Fibroblast of villous mesenchyme (primary cell): ENCODE data around the gene TBCC. TPM values are rescaled to one million over a fixed set of nuclear protein-coding genes. Genes with fewer than 3 reads are reported as not detected.

Experiments
- DNase-seq: peaks from one replicate; pipeline ENCODE4 v3.0.0-alpha.2; 2010; ENCODE audit warnings: low read depth
- H3K4me3 ChIP-seq: 2 replicates; pipeline ENCODE4 v1.5.1; 2011; ENCODE audit warnings: low read depth, mild to moderate bottlenecking, low read length
- CTCF ChIP-seq: IDR thresholded peaks from 2 replicates; pipeline ENCODE4 v1.5.1; 2012; ENCODE audit warnings: low read depth, mild to moderate bottlenecking, low read length; ENCODE audit not compliant: insufficient read depth
- total RNA-seq: library from RNA; depleted of rRNA; stranded (reverse); fragments of >200 nt; gene quantifications from 2 replicates; pipeline ENCODE4 v1.2.3, GENCODE V29; 2012

TBCC gene
- total RNA-seq, 1 donor = 42.3 TPM

DNA sequence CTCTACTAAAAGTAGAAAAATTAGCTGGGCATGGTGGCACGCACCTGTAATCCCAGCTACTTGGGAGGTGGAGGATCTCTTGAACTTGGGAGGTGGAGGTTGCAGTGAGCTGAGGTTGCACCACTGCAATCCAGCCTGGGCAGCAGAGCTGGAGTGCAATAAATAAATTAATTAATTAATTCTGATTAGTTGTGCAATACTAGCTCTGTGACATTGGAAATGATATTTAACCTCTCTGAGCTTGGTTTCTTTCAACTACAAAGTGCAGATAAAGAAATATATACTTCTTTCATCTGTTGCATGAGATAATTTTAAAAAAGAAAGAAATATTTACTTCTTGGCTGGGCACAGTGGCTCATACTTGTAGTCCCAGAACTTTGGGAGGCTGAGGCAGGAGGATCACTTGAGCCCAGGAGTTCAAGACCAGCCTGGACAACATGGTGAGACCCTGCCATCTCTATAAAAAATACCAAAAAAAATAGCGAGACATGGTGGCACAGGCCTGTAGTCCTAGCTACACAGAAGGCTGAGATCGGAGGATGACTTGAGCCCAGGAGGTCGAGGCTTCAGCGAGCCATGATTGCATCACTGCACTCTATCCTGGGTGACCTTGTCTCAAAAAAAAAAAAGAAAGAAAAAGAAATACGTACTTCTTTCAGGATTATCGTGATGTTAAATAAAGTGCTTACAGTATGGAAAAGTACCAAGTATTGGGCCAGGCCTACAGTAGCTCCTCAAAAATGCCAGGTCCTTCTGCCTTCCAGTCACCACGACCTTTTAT, 15.6 kb upstream of the TBCC start:
- TF ChIP-seq CTCF = no peak
- H3K4me3 ChIP-seq = no peak overlapping the region
- DNase-seq = no peak

GRCh38 chr6:42758756-42759430, 13.0 kb upstream of the TBCC start:
- DNase-seq = no peak
- no peak for TF ChIP-seq CTCF

DNA sequence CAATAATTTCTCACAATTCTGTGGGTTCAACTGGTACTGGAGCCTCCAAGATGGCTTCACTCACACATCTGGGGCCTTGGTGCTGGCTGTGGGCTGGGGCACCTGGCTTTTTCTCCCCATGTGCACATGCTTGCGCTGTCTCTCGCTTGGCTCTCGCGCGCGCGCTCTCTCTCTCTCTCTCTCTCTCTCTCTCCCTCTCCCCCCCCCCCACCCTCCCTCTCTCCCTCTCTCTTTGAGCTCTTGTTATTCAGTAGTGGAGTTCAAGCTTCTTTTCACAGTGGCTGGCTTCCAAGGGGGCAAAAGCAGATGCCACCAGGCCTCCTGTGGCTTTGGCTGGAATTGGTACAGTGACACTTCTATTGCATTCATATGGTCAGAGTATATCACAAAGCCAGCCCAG, 10.8 kb upstream of the TBCC start:
- DNase-seq = no peak
- no peak for TF ChIP-seq CTCF
- no peak overlapping the region for H3K4me3 ChIP-seq

More at GRCh38 chr6:42758756-42759430, 13.0 kb upstream of the TBCC start:
- no peak overlapping the region for H3K4me3 ChIP-seq

GRCh38 chr6:42754759-42755158, 8.9 kb upstream of the TBCC start:
- DNase-seq = no peak
- no peak overlapping the region for H3K4me3 ChIP-seq

DNA sequence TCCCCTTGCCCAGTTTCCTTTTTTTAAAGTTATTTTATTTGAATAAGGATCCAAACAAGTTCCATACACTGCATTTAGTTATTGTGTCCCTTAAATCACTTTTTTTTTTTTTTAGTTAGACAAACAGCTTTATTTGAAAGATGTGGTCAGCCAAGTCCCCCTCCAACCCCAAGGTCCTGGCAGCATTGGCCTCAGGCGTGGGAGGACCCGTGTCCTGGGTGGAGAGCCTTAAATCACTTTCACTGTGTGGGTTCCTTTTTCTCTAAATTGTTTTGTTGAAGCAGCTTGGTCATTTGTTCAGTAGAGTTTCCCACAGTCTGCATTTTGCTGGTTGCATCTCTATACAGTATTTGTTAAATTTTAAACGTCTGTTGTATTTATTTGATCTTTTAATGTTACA, 5.2 kb upstream of the TBCC start:
- no peak overlapping the region for H3K4me3 ChIP-seq
- no peak for TF ChIP-seq CTCF
- DNase-seq = peak; percentile 25

More at GRCh38 chr6:42754759-42755158, 8.9 kb upstream of the TBCC start:
- TF ChIP-seq CTCF = no peak

GRCh38 chr6:42748203-42748898, 2.4 kb upstream of the TBCC start:
- H3K4me3 ChIP-seq = no peak overlapping the region
- peak; percentile 24 for DNase-seq
- TF ChIP-seq CTCF = no peak
